ACC112 (cell line): ENCODE results near the gene ZBTB39.
"Not testable (repeated sequence)": the region's sequence is repeated elsewhere in the genome, so short reads cannot be mapped to it uniquely, and the experiment has no call there.

Experiments
- H2AFZ ChIP-seq: fragments of 200-600 bp; sonication (generic); one replicate; pipeline ENCODE4 v1.6.0; 2017; ENCODE audit warnings: antibody characterized with exemption, low read length; ENCODE audit not compliant: unreplicated experiment
- H3K27ac ChIP-seq: fragments of 200-600 bp; sonication (generic); 2 replicates; pipeline ENCODE4 v1.5.1; 2014; ENCODE audit warnings: low read depth, mild to moderate bottlenecking, antibody characterized with exemption, low read length, moderate library complexity
- H3K27me3 ChIP-seq: fragments of 200-600 bp; sonication (generic); 2 replicates; pipeline ENCODE4 v1.6.1; 2014; ENCODE audit warnings: mild to moderate bottlenecking, antibody characterized with exemption, low read length, moderate library complexity, mixed read lengths; ENCODE audit not compliant: insufficient read depth
- H3K36me3 ChIP-seq: fragments of 200-600 bp; sonication (generic); 2 replicates; pipeline ENCODE4 v1.6.1; 2016; ENCODE audit warnings: mild to moderate bottlenecking, antibody characterized with exemption, low read length, moderate library complexity, mixed read lengths; ENCODE audit not compliant: insufficient read depth
- H3K4me1 ChIP-seq: fragments of 200-600 bp; sonication (generic); one replicate; pipeline ENCODE4 v1.6.1; 2016; ENCODE audit warnings: low read length, mixed read lengths; ENCODE audit not compliant: insufficient read depth, unreplicated experiment, control insufficient read depth
- H3K4me3 ChIP-seq: fragments of 200-600 bp; sonication (generic); 2 replicates; pipeline ENCODE4 v1.5.1; 2014; ENCODE audit warnings: mild to moderate bottlenecking, low read depth, low read length
- H3K79me2 ChIP-seq: fragments of 200-600 bp; sonication (generic); one replicate; pipeline ENCODE4 v1.6.0; 2016; ENCODE audit warnings: low read length; ENCODE audit not compliant: control insufficient read depth, unreplicated experiment, insufficient read depth

ZBTB39 gene

DNA sequence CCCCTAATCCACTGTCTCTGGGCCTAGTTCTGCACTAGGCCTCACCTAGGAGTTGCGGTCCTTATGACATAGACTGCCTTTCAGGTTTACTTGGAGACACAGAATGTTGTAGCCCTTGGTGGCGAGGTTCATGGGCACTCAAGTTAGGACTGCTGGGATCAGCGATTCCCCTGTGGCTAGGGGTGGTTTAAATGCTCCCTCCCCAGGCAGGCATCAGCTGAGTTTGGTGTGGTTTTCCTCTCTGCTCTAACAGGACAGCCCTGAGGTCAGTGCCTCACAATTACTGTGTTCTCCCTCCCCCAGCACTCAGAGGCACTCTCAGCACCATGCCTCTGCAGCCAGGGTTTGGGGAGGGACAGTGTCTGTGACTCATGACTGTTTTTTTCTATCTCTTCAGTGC, 26.7 kb downstream of the ZBTB39 start:
- no peaks in the 10 kb centered on the region for H3K36me3 ChIP-seq
- H3K27ac ChIP-seq = no peak overlapping the region

DNA sequence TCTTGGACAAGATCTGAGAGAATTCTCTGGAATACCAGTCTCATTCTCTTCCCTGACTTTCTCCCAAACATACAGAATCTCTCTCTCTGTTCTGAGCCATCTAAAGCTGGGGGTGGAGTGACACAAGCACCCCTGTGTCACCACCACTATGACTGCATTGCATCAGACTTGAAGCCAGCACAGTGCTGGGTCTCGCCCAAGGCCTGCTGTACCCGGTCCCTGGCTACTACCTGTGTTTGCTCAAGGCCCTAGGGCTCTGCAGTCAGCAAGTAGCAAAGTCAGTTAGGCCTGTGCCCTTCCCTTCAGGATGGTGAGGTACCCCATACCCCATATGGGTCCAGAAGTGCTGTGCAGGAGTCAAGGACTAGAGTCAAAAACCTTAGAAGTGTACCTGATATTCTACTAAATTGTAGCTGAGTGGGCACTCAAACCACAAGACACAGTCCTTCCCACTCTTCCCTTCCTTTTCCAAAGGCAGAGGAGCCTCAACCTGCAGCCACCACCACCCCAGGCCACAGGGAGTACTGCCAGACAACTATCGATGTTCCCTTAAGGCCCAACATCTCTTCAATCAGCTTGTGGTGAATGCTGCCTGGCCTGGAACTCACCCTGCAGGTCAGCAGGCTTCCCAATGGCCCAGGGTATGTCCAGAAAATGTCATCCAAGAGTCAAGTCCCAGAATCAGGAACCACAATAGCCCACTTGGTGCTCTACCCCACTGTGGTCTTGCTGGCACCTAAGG, 27.8 kb downstream of the ZBTB39 start:
- Histone ChIP-seq H3K4me1 (no peaks in the 10 kb centered on the region), H3K27me3 (no peaks in the 10 kb centered on the region), H2AFZ (no peak overlapping the region), H3K36me3 (no peaks in the 10 kb centered on the region), H3K4me3 (no peak overlapping the region), H3K27ac (no peak overlapping the region), H3K79me2 (no peaks in the 10 kb centered on the region)

More for the DNA sequence above, 26.7 kb downstream of the ZBTB39 start:
- Histone ChIP-seq H3K79me2 (no peaks in the 10 kb centered on the region), H3K4me1 (no peaks in the 10 kb centered on the region), H3K4me3 (no peak overlapping the region), H2AFZ (no peak overlapping the region), H3K27me3 (no peaks in the 10 kb centered on the region)

DNA sequence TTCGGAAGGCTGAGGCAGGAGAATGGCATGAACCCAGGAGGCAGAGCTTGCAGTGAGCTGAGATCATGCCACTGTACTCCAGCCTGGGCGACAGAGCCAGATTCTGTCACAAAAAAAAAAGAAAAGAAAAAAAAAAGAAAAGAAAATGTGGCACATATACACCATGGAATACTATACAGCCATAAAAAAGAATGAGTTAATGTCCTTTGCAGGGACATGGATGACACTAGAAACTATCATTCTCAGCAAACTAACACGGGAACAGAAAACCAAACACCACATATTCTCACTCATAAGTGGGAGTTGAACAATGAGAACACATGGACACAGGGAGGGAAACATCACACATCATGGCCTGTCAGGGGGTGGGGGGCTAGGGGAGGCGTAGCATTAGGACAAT, 29.0 kb downstream of the ZBTB39 start:
- H3K27ac ChIP-seq, H2AFZ ChIP-seq, H3K36me3 ChIP-seq, H3K27me3 ChIP-seq, H3K79me2 ChIP-seq, H3K4me1 ChIP-seq, H3K4me3 ChIP-seq: not testable (repeated sequence)

DNA sequence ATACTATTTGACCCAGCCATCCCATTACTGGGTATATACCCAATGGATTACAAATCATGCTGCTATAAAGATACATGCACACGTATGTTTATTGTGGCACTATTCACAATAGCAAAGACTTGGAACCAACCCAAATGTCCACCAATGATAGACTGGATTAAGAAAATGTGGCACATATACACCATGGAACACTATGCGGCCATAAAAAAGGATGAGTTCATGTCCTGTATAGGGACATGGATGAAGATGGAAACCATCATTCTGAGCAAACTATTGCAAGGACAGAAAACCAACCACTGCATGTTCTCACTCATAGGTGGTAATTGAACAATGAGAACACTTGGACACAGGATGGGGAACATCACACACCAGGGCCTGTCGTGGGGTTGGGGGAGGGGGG, 32.1 kb downstream of the ZBTB39 start:
- H3K27ac ChIP-seq = not testable (repeated sequence)

DNA sequence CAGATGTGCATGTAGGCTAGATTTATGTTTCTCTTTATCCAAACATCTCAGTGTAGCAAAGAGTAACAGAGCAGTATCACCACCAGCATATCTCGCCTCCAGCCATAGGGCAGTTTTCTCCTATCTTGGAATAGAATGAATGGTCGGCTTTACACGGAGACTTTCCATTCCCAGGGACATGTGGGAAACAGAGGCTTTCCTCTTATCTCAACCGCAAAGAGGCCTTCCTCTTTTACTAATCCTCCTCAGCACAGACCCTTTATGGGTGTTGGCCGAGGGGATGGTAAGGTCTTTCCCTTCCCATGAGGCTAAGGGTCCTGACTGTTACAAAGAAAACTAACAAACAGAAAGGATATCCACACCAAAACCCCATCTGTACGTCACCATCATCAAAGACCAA, 37.4 kb downstream of the ZBTB39 start:
- not testable (repeated sequence) for H3K79me2 ChIP-seq, H3K4me3 ChIP-seq, H3K27ac ChIP-seq, H3K36me3 ChIP-seq, H2AFZ ChIP-seq, H3K4me1 ChIP-seq
- H3K27me3 ChIP-seq = peaks cover 19% of the 10 kb centered on the region

More for the DNA sequence above, 32.1 kb downstream of the ZBTB39 start:
- H3K79me2 ChIP-seq, H3K4me1 ChIP-seq, H3K36me3 ChIP-seq, H3K27me3 ChIP-seq, H3K4me3 ChIP-seq, H2AFZ ChIP-seq: not testable (repeated sequence)

DNA sequence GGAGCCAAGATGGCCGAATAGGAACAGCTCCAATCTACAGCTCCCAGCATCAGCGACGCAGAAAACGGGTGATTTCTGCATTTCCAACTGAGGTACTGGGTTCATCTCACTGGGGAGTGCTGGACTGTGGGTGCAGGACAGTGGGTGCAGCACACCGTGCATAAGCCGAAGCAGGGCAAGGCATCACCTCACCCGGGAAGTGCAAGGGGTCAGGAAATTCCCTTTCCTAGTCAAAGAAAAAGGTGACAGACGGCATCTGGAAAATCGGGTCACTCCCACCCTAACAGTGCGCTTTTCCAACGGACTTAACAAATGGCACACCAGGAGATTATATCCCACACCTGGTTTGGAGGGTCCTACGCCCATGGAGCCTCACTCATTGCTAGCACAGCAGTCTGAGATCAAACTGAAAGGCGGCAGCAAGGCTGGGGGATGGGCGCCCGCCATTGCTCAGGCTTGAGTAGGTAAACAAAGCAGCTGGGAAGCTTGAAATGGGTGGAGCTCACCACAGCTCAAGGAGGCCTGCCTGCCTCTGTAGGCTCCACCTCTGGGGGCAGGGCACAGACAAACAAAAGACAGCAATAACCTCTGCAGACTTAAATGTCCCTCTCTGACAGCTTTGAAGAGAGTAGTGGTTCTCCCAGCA, 40.2 kb downstream of the ZBTB39 start:
- H3K27me3 ChIP-seq = peaks cover 19% of the 10 kb centered on the region
- H2AFZ ChIP-seq, H3K4me3 ChIP-seq, H3K4me1 ChIP-seq, H3K36me3 ChIP-seq, H3K27ac ChIP-seq, H3K79me2 ChIP-seq: not testable (repeated sequence)

DNA sequence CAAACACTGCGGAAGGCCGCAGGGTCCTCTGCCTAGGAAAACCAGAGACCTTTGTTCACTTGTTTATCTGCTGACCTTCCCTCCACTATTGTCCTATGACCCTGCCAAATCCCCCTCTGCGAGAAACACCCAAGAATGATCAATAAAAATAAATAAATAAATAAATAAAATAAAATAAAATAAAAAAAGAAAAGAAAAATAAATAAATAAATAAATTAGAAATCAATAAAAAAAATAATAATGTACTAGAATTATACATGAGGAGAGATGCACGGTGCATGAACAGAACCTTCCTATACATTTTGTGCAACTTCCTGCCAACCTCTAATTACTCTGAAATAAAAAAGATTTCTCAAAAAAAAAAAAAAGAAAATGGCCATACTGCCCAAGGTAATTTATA, 41.2 kb downstream of the ZBTB39 start:
- not testable (repeated sequence) for H3K4me3 ChIP-seq, H3K4me1 ChIP-seq, H3K27ac ChIP-seq, H3K79me2 ChIP-seq, H3K36me3 ChIP-seq, H2AFZ ChIP-seq
- H3K27me3 ChIP-seq = peaks cover 15% of the 10 kb centered on the region

DNA sequence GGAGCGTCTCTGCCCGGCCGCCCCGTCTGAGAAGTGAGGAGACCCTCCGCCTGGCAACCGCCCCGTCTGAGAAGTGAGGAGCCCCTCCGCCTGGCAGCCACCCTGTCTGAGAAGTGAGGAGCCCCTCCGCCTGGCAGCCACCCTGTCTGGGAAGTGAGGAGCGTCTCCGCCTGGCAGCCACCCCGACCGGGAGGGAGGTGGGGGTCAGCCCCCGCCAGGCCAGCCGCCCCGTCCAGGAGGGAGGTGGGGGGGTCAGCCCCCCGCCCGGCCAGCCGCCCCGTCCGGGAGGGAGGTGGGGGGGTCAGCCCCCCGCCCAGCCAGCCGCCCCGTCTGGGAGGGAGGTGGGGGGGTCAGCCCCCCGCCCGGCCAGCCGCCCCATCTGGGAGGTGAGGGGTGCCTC, 42.8 kb downstream of the ZBTB39 start:
- H3K4me1 ChIP-seq, H3K4me3 ChIP-seq, H2AFZ ChIP-seq, H3K36me3 ChIP-seq, H3K27ac ChIP-seq, H3K79me2 ChIP-seq: not testable (repeated sequence)
- peaks cover 21% of the 10 kb centered on the region for H3K27me3 ChIP-seq

DNA sequence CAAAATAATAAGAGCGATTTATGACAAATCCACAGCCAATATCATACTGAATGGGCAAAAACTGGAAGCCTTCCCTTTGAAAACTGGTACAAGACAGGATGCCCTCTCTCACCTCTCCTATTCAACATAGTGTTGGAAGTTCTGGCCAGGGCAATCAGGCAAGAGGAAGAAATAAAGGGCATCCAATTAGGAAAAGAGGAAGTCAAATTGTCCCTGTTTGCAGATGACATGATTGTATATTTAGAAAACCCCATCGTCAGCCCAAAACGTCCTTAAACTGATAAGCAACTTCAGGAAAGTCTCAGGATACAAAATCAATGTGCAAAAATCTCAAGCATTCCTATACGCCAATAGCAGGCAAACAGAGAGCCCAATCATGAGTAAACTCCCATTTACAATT, 44.1 kb downstream of the ZBTB39 start:
- H3K27me3 ChIP-seq = peaks cover 24% of the 10 kb centered on the region
- not testable (repeated sequence) for H3K27ac ChIP-seq, H3K79me2 ChIP-seq, H3K4me1 ChIP-seq, H3K36me3 ChIP-seq, H3K4me3 ChIP-seq, H2AFZ ChIP-seq

DNA sequence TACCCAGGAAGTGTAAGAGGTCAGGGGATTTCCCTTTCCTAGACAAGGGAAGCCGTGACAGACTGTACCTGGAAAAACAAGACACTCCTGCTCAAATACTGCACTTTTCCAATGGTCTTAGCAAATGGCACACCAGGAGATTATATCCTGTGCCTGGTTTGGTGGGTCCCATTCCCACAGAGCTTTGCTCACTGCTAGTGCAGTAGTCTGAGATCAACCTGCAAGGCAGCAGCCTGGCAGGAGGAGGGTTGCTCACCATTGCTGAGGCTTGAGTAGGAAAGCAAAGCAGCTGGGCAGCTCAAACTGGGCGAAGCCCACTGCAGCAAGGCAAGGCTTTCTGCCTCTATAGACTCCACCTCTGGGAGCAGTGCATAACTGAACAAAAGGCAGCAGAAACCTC, 47.9 kb downstream of the ZBTB39 start:
- Histone ChIP-seq H3K36me3 (no peaks in the 10 kb centered on the region), H2AFZ (no peak overlapping the region), H3K79me2 (no peaks in the 10 kb centered on the region), H3K27me3 (peaks cover 58% of the 10 kb centered on the region), H3K4me3 (no peak overlapping the region), H3K4me1 (peaks cover 3% of the 10 kb centered on the region), H3K27ac (no peak overlapping the region)
